ENCODE results near the gene ZMIZ1. TPM values are rescaled to one million over a fixed set of nuclear protein-coding genes. Genes with fewer than 3 reads are reported as not detected.

ZMIZ1 gene
- total RNA-seq, 4 donors from 2014 or later = 22.7 to 37.5 (median 31.7) TPM

GRCh38 chr10:79150444-79150754 lies 81.6 kb downstream of the ZMIZ1 start:
- Histone ChIP-seq H3K27me3 (no peaks in the 10 kb centered on the region), H3K4me3 (no peak overlapping the region), H3K36me3 (no peaks in the 10 kb centered on the region), H3K9me3 (no peaks in the 10 kb centered on the region), H3K4me1 (peaks cover 85 to 99% of the 10 kb centered on the region in 2 donors), H3K27ac (peak overlapping the region; percentile 86 to 92 (median 88))
- in situ Hi-C loops (cut with MboI; ENCODE audit: low sequenced_read_pairs in 4 of 4) = loop anchor here in 1 of 4 donors (10.0 kb wide), 1 partner anchor 66 kb away; no protein-coding TSS in a partner anchor
- ATAC-seq (no peak), DNase-seq (no peak)
- TF ChIP-seq POLR2A (IDR thresholded peaks at IDR 0.05) (no peak), CTCF (IDR thresholded peaks at IDR 0.05 in 4 of 5, conservative IDR thresholded peaks at IDR 0.05 in 1 of 5) (no peak)
- intact Hi-C loops (cut with DNase I; ENCODE audit: low total_unique reads) = loop anchor here (2.0 to 10.0 kb wide), 6 partner anchors 70 to 294 kb away; partner anchors contain the start of gene ZCCHC24

- Histone ChIP-seq H3K27me3 (no peaks in the 10 kb centered on the region), H3K9me3 (no peaks in the 10 kb centered on the region), H3K4me3 (no peak overlapping the region), H3K27ac (peak overlapping the region; percentile 86 to 92 (median 88)), H3K4me1 (peaks cover 80 to 99% of the 10 kb centered on the region in 2 donors), H3K36me3 (no peaks in the 10 kb centered on the region)
- intact Hi-C loops (cut with DNase I; ENCODE audit: low total_unique reads) (loop anchor here (5.0 to 10.0 kb wide), 4 partner anchors 122 to 292 kb away; partner anchors contain the start of gene ZCCHC24), in situ Hi-C loops (cut with MboI; ENCODE audit: low sequenced_read_pairs in 4 of 4) (loop anchor here in 1 of 4 donors (10.0 kb wide), 1 partner anchor 68 kb away; no protein-coding TSS in a partner anchor)
- no peak for ATAC-seq
- TF ChIP-seq POLR2A (IDR thresholded peaks at IDR 0.05) = no peak
- no peak for TF ChIP-seq CTCF (IDR thresholded peaks at IDR 0.05 in 4 of 5, conservative IDR thresholded peaks at IDR 0.05 in 1 of 5)
- DNase-seq = no peak
Measured at GRCh38 chr10:79152423-79152817, 83.7 kb downstream of the ZMIZ1 start.

DNA sequence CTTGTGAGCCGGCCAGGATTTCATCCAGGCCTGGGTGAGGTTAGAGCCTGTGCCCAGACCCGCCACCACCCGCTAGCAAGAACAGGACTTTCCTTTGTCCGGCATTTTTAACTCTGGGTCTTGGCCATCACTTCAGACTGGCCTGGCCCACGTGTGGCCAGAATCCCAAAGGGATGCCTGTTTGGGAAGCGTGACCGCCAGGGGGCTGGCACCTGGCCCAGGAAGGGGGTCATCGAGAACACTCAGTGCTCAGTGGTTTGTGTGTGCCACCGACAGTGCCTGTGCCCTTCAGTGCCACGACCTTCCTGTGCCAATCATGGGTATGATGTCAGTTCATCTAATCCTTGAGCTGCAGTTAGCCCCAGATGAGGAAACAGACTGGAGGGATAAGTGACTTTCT lies 85.0 kb downstream of the ZMIZ1 start:
- ATAC-seq = peak; percentile 34 to 62
- in situ Hi-C loops (cut with MboI; ENCODE audit: low sequenced_read_pairs in 4 of 4) = loop anchor here in 1 of 4 donors (10.0 kb wide), 1 partner anchor 69 kb away; no protein-coding TSS in a partner anchor
- H3K4me1 ChIP-seq = peaks cover 80 to 99% of the 10 kb centered on the region in 2 donors

GRCh38 chr10:79155301-79156081 lies 86.7 kb downstream of the ZMIZ1 start:
- intact Hi-C loops (cut with DNase I; ENCODE audit: low total_unique reads) (loop anchor here (5.0 to 10.0 kb wide), 3 partner anchors 37 to 289 kb away; partner anchors contain the start of gene ZCCHC24), in situ Hi-C loops (cut with MboI; ENCODE audit: low sequenced_read_pairs in 4 of 4) (loop anchor here in 1 of 4 donors (10.0 kb wide), 1 partner anchor 71 kb away; no protein-coding TSS in a partner anchor)
- TF ChIP-seq CTCF (IDR thresholded peaks at IDR 0.05 in 4 of 5, conservative IDR thresholded peaks at IDR 0.05 in 1 of 5) = no peak
- no peak for TF ChIP-seq POLR2A (IDR thresholded peaks at IDR 0.05)
- H3K9me3 ChIP-seq = no peaks in the 10 kb centered on the region
- no peak for ATAC-seq
- no peak overlapping the region for H3K4me3 ChIP-seq
- no peak for DNase-seq
- H3K4me1 ChIP-seq = peaks cover 80 to 100% of the 10 kb centered on the region in 2 donors
- no peaks in the 10 kb centered on the region for H3K27me3 ChIP-seq
- no peaks in the 10 kb centered on the region for H3K36me3 ChIP-seq
- H3K27ac ChIP-seq = peak overlapping the region; percentile 86 to 92 (median 88)

More for the DNA sequence above, 85.0 kb downstream of the ZMIZ1 start:
- Histone ChIP-seq H3K36me3 (no peaks in the 10 kb centered on the region), H3K4me3 (no peak overlapping the region), H3K27me3 (no peaks in the 10 kb centered on the region), H3K27ac (peak overlapping the region; percentile 86 to 92 (median 88)), H3K9me3 (no peaks in the 10 kb centered on the region)
- intact Hi-C loops (cut with DNase I; ENCODE audit: low total_unique reads) = loop anchor here (5.0 to 10.0 kb wide), 4 partner anchors 121 to 291 kb away; partner anchors contain the start of gene ZCCHC24
- no peak for TF ChIP-seq POLR2A (IDR thresholded peaks at IDR 0.05)
- DNase-seq = peak; percentile 68 to 93

Data from gastrocnemius medialis (tissue), 4 donors.